Left lobe of liver (tissue), 2 donors: ENCODE results near the gene ZFP36L1. TPM values are rescaled to one million over a fixed set of nuclear protein-coding genes. Genes with fewer than 3 reads are reported as not detected.

Experiments
- ATAC-seq: fragments of 200-7000 bp; cut with Tn5 transposase; one replicate; pipeline ENCODE4 v1.9.1; 2020; ENCODE audit warnings: mild to moderate bottlenecking, moderate library complexity
- DNase-seq: peaks from one replicate; pipeline ENCODE4 v3.0.0-alpha.2; 2020; ENCODE audit warnings: low spot score
- total RNA-seq: library from RNA; stranded (reverse); gene quantifications from one replicate; pipeline ENCODE4 v1.2.1, GENCODE V29; 2021
- donor health status: DM: no; HTN: no; CAD: no; lungs with moderate emphysema.
- donor health status: DM: no; HTN: yes; CAD: no.

Gene ZFP36L1
- total RNA-seq, 1 donor from 2014 or later, result 236 TPM

DNA sequence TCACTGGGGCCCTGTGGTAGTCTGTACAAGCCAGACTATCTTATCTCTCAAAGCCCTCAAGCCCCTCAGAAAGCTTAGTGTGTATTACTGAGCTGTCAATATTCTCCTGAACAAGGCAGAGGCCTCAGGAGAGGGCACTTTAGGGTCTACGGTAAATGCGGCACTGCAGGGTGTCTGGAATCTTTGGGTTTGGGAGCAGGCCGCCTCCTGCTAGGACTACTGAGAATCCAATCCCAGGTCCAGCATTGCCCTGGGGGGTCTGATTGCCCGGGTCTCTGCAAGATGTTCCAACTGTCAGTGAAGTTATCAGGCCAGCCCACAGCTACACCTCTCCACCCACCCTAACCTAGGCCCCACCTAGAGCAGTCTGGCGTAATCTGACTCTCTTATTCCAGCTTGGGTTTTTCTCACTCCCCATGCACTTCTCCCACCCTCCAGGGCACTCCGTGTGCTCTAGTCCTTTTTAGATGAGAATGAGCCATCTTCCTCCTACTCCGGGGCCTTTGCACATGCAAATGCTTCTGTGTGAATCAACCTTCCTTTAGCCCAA is 4.3 kb upstream of the ZFP36L1 start:
- DNase-seq, result peak; percentile 37

DNA sequence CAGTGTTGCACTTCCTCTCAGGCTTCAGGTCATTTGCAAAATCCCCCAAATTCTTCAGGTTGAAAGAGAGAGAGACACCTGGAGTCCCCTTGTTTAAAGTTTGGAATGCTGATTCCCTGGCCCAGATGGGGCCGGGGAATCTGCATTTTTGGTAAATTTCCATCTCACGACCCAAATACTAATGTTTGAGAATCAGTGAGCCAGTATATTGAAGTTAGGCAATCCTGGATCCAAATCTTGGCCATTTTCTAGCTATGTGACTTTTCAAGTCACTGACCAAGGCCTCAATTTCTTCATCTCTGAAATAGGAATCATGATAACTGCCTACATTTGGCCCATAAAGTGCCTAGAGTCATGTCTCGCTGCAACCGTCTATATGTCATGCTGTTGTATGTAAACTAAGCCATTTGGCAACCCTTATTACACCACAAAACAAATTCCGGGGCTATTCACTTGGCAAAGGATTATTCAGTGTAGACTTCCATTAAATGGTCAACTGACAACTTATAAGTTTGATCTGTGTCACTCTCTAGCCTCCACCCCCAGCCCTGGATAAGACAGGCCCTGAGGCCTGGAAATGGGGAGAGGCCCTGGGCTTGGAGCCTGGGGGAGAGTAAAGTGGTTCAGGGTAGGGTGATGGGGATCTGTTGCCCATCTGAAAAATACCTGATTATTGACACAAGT is 3.7 kb upstream of the ZFP36L1 start:
- DNase-seq, result peak; percentile 26
- ATAC-seq, result no peak

More for the DNA sequence above, 4.3 kb upstream of the ZFP36L1 start:
- no peak for ATAC-seq

DNA sequence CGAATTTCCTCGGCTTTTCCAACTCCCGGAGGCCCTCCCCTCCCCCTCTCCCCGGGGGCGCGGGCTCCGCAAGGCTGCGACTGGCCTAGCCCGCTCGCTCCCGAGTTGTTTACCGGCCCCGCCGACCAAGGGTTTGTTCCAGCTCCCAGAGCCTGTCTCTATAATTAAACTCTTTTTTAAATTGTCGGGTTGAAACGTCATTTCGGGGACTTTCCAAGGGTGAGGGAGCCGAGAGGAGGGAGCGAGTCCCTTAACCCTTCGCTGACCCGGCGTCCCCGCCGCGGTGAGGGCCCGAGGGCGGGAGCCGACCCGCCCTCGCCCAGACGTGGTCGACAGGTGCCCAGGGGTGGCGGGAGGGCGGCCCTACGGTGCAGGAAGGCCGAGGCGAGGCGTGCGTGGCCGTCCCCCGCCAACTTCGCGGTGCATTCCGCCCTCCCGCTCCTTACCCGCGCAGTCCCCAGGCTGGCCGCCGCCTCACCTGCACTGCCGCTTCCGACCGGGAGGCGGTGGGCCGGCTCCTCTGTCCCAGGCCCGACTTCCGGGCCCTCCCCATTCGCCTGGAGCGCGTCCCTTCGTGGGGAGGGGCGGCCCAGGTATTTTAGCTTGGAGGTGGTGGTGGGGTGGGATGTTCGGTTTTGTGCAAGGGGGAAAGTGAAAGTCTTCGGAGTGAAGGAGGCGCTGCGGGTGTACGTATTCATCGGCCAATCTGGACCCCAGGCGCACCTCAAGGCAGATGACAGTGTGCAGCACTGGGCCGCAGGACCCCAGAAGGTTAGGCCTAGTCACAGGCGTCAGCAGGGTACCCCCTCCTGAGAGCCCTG is 2.9 kb upstream of the ZFP36L1 start:
- ATAC-seq (peak; percentile 61), DNase-seq (peak; percentile 86)

DNA sequence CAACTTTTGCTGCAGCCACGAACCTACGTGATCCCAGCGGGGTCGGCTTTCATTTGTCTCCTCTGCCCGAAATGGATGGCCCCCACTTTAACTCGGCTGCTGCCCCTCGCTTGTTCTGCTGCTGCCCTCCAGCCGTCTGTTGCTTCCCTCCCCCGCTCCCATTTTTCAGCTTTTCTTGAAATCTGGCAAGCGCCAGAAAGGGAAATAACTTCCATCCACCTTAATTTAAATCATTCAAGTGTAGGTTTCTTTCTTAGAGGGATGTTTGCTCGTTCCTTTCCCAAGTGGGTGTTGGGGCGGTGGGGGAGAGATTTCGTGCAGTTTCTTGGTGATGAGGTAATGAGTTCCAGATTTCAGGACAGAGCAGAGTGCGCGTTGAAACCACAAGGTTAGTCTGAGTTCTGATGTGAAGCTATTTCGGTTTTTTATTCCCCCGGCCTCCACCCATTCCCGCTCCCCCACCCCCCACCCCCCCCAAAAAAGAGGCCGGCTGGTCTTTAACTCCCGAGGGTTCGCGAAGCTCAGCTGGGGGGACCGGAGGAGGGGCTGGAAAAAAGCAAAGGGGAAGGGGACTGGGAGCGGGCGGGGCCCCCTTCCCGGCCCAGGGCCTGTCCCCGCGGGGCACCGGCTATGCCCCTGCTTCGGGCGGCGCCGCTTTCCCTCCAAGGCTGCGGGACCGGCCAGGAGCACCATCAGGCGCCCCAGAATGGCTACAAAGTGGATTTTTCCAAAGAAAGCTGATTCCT is 2.2 kb upstream of the ZFP36L1 start:
- DNase-seq, result peak; percentile 62
- ATAC-seq, result peak; percentile 0

DNA sequence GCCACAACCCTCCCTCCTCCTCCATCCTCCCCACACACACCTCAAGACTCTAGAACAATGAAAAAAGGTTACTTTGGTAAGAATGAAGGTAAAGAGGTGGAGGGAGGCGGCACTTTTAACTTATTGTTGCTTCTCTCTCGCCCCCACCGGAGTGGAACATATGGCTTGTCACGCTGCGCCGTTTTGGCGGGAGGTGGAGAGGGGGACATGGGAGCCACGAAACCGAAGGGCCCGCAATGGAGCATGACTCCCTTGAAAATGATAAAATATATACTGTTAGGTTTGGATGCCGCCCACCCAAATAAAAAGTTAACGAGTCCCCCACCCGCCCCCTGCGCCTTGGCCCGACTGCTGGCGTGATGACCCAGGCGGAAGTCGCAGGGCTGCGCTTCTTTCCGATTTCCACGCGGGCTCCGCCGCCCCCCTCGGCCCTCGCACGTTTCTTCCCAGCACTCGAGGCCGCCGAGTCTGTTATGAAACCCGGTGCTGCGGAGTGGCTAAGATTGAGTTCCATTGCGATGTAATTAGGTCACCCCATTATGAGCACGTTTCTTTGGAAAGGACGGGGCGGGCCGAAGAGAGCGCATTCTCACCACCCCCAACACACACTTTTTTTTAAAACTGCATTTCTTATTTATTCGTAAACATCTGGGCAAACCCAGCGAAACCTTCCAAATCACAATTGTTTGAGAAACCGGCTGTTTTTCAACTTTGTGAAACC is 1.4 kb upstream of the ZFP36L1 start:
- ATAC-seq, result peak; percentile 9
- peak; percentile 90 for DNase-seq

DNA sequence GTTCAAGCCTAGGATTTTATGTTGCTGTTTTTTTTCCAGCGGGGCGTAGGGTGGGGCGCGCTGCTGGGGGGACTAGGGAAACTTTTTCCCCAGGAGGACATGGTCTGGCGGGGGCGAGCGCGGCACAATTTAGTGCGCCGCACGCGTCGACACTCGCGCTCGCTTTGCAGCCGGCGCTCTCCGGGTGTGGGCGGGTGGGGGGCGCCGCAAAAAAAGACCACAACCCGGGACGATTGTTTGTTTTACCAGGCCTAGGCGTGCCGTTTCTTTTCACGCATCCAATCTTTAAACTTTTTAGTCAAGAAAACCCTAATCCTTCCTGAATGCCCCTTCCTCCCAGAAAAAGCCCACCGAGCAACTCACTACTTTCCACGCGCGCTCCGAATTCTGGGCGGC is 865 bp upstream of the ZFP36L1 start:
- ATAC-seq (no peak), DNase-seq (no peak)

DNA sequence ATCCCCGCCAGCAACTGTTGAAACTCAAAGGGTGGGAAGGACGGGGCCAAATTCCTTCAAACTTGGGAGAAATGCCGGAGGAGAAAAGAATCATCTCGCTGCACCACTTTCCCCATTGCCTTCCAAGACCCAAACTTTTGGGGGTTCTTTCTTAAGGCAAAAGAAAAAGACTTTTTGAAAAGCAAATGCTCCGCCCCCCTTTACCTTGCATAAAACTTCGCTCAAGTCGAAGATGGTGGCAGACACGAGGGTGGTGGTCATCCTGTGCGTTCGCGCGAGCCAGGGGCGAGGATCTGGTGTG is 239 bp downstream of the ZFP36L1 start:
- no peak for DNase-seq
- ATAC-seq, result no peak

DNA sequence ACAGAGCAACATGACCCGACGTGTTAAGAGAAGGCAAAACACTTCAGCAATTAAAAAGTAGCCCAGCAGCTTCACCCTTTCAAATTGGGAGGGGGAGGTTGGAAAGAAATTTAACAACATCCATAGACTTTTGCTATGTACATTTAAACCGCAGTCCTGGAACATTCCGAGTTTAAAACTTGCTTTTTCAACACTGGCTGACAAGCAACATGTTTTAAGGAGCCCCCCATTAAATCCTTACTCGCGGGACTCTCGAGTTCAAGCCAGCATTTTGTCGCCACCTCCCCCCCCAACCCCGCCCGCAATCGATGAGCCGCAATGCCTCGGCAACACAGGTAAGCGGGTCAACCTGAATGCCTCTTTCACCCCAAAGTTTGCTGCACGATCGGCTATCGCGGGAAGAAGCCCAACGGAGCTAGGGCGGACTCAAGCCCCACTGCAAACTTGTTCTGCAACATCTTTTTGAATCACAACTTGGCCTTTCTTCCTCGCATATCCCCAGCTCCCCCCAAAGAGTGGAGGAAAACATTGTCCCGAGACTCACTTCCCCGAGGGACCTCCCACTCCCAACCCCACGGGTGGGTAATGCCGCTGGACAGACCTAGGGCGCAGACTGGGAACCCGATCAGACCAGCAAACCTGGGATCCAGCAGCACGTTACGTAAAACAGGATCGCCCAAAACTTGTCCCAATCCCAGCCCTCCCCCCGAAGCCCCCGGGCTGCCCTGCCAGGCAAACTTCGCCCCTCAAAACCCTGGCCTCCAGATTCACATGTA is 777 bp downstream of the ZFP36L1 start:
- no peak for ATAC-seq
- peak; percentile 57 for DNase-seq

DNA sequence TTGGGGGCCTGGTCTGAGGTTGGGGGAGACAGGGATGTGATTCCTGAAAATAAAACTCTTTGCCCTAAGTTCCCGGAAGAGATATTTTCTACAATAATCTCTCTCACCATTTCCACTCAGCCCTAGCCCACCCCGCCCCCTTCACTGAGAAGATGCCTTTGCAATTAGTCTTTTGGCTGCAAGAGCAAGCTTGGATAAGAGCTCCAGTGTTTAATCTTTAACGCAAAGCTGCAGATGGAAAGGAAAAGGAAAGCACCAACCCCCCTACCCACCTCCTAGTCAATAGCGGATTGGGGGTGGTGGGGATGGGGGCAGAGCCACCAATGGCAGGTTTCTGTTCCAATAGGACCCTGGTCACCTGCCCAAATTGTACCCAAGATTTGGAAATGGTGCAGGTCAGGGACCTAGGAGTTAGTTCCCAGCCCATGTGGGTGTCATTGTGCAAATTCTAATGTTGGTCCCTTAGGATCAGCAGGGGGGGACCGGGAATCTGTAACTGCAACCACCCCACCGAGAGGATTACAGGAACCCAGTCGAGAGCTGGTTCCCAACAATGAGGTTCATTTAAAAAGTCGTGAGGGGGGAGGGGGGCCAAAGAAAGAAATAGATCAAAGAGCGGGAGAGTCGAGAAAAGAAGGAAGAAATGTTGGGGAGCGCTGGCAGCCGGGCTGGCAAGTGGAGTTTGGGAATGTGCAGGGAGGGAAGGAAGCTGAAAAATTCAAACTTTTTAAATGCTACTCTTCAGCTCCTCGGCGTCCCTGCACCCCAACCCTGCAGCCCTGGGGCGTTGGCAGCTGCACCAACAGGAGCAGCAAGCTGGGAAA is 1.6 kb downstream of the ZFP36L1 start:
- DNase-seq, result peak; percentile 54
- ATAC-seq, result no peak

DNA sequence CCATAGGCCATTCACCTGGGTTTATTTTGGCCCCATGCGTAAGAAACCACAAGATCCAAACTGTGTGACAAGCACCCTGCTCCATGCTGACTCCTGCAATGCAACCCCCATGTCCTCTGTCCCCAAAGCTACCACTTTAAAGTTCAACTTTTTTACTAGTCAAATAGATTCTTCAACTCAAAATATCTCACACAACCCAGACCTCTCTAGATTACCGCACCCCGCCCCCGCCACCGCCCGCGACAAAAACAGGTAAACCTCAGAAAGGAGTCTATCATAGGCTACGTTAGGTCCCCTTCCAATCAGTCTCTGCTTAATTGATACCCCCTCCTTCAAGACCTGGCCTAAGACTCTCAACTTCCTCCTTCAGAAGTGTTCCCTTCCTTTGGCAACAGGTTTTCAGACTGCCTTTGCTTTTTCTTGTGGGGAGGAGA is 2.2 kb downstream of the ZFP36L1 start:
- DNase-seq (peak; percentile 48), ATAC-seq (no peak)

DNA sequence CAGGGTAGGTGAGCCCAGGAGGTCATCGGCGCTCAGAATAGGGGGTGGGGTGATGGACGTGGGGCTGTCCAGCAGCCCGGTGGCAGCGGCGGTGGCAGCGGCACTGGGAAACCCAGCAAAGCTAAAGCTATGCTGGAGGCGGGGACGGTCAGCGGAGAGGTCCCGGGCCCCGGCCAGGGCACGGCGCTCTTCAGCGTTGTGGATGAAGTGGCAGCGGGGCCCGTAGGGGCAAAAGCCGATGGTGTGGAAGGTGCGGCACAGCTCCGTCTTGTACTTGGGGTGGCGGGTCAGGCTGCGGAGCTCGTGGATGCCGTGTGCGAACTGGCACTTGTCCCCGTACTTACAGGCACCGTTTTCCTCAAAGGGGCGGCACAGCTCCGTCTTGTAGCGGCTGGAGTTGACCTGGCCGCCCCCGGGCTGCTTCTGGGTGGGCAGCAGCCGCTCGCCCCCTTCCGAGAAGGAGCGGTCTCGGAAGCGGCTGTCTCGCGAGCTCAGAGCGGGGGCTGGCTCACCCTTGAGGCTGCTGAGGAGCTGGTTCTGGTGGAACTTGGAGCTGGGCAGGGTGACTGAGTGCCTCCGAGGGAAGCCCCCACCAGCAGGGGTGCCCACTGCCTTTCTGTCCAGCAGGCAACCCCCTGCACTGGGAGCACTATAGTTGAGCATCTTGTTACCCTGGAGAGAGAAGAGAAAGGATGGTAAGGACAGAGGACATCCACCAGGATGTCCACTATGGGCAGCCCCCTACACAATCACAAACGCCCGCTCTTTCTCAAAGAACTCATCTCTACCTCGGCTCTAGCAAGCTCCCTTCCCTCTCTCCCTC is 2.8 kb downstream of the ZFP36L1 start:
- ATAC-seq (peak; percentile 14), DNase-seq (peak; percentile 78)

DNA sequence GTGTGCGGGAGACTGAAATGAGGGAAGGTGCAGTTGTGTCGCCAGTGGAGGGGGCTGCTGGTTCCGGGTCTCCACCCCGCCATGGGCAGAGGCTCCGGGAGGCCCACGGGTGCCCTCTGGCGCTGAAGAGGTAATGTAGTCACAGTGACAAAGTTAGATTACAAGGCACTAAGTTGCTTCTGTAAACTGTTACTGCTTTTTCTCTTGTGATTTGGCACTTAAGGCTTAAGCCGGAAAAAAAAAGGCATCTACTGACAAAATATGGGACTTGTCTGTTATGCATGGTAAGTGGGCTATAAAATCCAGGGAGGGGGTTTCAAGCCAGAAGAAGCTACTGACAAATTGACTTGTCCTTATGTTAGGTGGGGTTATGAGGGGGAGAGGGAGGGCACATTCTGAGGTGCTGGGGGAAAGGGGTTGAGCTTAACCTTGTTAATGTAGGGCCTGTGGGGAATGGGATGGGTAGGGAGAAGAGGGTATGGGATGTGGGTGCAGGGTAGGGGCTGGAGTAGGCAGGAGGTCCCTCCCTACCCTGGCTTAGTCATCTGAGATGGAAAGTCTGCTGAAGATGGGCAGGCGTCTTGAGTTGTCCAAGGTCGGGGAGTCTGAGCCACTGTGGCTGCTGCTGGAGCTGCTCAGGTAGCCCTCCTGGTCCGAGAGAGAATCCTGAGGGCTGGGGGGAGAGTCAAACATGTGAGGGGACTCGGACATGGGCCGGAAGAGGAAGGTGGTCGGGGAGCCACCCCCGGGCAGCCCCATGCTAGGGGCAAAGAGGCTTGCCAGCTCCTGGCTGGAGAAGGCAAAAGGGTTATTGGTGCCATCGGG is 3.7 kb downstream of the ZFP36L1 start:
- ATAC-seq (peak; percentile 19), DNase-seq (peak; percentile 86)

DNA sequence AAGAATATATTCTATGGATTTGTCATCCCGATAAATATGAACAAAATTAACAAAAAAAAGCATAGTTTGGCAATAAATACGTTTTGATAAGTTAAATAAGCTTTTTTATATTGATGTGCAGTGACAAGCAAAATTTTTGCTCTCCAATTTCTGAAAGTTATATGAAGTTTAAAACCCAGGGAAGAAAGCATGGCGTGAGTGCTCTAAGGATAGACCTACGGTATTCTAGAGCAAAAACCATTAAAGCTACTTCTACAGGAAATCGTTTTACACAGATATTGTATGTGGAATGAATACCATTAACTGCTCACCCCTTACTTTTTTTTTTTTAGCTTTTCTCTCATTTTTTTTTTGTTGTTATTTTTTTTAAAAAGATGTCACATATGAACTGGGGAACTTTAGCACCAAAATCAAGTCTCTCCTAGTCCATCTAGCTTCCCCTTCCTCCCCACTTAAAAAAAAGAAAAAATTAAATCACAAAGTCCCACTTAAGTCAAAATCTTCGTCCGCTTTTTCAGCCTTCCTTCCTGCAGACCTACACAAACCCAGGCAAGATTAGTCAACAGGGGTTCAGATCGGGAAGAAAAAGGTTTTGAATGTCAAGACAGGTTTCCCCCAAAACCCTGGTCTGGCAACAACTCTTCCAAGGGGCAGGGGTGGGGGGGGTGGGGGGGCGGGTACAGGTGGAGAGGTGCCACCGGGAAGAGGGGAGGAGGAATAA is 4.4 kb downstream of the ZFP36L1 start:
- DNase-seq, result no peak
- no peak for ATAC-seq

DNA sequence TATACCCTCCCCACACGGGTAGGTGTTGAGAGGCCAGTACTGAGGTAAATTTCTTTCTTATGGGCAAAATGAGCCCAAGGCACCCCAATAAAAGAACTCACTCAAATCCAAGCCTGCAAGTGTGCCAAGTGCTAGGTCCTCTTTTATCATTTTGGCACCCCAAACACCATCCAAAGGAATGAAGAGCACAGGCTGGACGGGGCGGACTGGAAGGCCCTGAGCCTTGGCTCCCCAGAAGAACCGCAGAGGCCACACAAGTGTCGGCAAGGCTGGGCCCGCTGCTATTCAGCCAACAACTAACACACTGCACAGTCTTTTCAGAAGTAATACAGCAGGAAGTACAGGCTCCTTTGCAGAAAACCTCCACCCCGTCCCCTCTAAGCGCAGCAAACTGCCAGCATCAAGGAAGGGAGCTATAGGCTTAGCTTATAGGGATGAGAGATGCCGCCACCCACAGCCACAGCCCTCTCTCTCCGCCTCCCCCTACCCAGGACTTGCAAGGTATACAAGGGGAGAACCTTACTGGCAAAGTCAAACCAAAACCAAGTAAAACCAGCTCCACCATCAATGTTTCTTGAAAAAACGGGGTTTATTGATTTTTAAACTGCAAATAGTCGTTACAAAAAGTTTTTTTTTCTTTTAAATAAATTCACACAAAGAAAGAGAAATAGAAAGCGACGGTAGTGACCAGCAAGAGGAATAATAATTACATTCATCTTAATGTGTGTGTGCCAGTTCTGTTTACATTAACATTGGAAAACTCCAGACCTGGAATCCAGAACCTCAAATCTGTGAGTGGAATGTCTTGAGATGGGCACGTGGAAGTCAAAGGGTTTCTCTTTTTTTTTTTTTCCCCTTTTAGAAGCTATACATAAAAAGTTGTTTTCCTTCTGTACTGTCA is 5.5 kb downstream of the ZFP36L1 start:
- ATAC-seq (no peak), DNase-seq (peak; percentile 69)

DNA sequence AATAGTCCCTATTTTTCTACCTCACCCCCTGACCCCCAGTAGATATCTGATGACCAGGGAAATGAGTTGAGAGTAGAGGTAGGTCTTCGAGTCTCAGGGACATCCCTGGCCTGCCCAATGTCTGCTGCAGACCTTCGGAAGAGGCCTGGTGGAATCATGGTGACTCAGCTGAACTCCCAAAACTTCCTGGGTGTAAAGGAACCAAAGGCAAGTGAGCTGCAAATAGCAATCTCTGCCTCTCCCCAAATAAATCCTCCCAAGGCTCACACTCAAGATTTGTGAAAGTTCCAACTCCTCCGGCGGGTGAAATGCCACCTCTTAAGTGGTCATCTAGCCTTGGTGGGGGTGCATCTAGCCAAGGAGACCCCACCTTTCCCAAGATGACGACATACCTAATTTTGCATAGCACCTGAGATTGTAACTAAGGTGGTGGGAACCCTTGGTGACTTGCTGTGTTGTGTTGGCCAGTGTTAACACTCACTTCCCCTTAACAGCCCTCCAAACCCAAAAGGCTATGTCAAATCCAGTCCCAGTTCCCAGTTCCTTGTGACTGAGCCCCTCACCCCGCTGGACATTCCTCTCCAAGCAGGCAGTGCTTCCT is 6.3 kb downstream of the ZFP36L1 start:
- no peak for ATAC-seq
- DNase-seq, result peak; percentile 62
